Panc1 (cell line): Measurements from ENCODE around the gene NFATC2IP. TPM values are rescaled to one million over a fixed set of nuclear protein-coding genes. Genes with fewer than 3 reads are reported as not detected.

ENCODE experiments used
- ATAC-seq: fragments of 200-7000 bp; cut with Tn5 transposase; 2 replicates; pipeline ENCODE4 v1.9.1; 2020; ENCODE audit warnings: mild to moderate bottlenecking, moderate library complexity
- BruUV-seq: library from RNA; stranded (reverse); fragments of 400-500 nt; replicated peaks from 2 replicates; lab custom pipeline; 2021; lab: Mats Ljungman, UMichigan
- CTCF ChIA-PET: fragments of 300-600 bp; sonication (Branson Sonifier 250); formaldehyde crosslinking; loops from one replicate; lab custom pipeline; 2022; ENCODE audit warnings: antibody characterized with exemption; lab: Charles Lee
- POLR2A ChIA-PET: fragments of 300-600 bp; sonication (Branson Sonifier 250); formaldehyde crosslinking; loops from one replicate; lab custom pipeline; 2022; ENCODE audit warnings: antibody characterized with exemption; lab: Charles Lee
- DNase-seq: peaks from one replicate; pipeline ENCODE4 v3.0.0-alpha.2; 2010; ENCODE audit warnings: low read depth, low spot score
- H3K27ac ChIP-seq: 2 replicates; pipeline ENCODE4 v1.5.1; 2011; ENCODE audit warnings: mild to moderate bottlenecking, low read length, inconsistent platforms
- H3K27me3 ChIP-seq: fragments of 200-500 bp; sonication (Bioruptor generic); 2 replicates; pipeline ENCODE4 v1.6.0; 2014; ENCODE audit warnings: low read length, inconsistent platforms; ENCODE audit not compliant: control insufficient read depth, insufficient read depth
- H3K36me3 ChIP-seq: fragments of 200-500 bp; sonication (Bioruptor generic); 2 replicates; pipeline ENCODE4 v1.5.1; 2014; ENCODE audit warnings: inconsistent platforms, mild to moderate bottlenecking, low read length, moderate library complexity; ENCODE audit not compliant: control insufficient read depth, insufficient read depth
- H3K4me1 ChIP-seq: 2 replicates; pipeline ENCODE4 v1.5.1; 2011; ENCODE audit warnings: inconsistent platforms, mild to moderate bottlenecking, low read length, moderate library complexity; ENCODE audit not compliant: control insufficient read depth, insufficient read depth
- H3K4me3 ChIP-seq, 2 experiments: 2 replicates each; pipeline ENCODE4 v1.5.1; 2011 to 2012; ENCODE audit warnings: low read depth in 2 of 2, low read length in 2 of 2, mild to moderate bottlenecking in 2 of 2, inconsistent platforms in 1 of 2, moderate library complexity in 1 of 2
- H3K9me3 ChIP-seq: fragments of 200-500 bp; sonication (Bioruptor generic); 2 replicates; pipeline ENCODE4 v1.5.1; 2014; ENCODE audit warnings: low read depth, mild to moderate bottlenecking, inconsistent platforms, low read length, moderate library complexity; ENCODE audit not compliant: control insufficient read depth, insufficient read depth
- POLR2AphosphoS5 ChIP-seq: IDR thresholded peaks from 2 replicates; pipeline ENCODE4 v1.6.1; 2012; ENCODE audit warnings: mild to moderate bottlenecking, low read depth, low read length, moderate library complexity
- SIN3A ChIP-seq: IDR thresholded peaks from 2 replicates; pipeline ENCODE4 v1.6.1; 2012; ENCODE audit warnings: low read depth, mild to moderate bottlenecking, low read length, moderate library complexity, borderline replicate concordance; ENCODE audit not compliant: insufficient read depth
- TCF7L2 ChIP-seq: IDR thresholded peaks from 2 replicates; pipeline ENCODE4 v1.6.1; 2011; ENCODE audit warnings: mild to moderate bottlenecking, low read depth, low read length, inconsistent platforms
- in situ Hi-C: cut with HindIII; loops from 2 replicates; pipeline ENCODE4 v1.10.0; 2016; ENCODE audit warnings: low sequenced_read_pairs, low pct_unique_long_range_greater_than_20kb
- intact Hi-C: fragments of 100-400 bp; cut with micrococcal nuclease; formaldehyde crosslinking; loops from one replicate; pipeline ENCODE4 v1.10.0; 2022; ENCODE audit not compliant: unreplicated experiment
- total RNA-seq: library from RNA; stranded (reverse); gene quantifications from one replicate; pipeline ENCODE4 v1.2.1, GENCODE V29; 2021; ENCODE audit not compliant: unreplicated experiment
- TF ChIP-seq, protein P1 (sequence below), 2 experiments: IDR thresholded peaks; 2 replicates each; pipeline ENCODE4 v1.6.1; 2011 to 2012; ENCODE audit warnings: low read depth in 2 of 2, control low read depth in 1 of 2, low read length in 1 of 2, mild to moderate bottlenecking in 1 of 2, moderate library complexity in 1 of 2; ENCODE audit not compliant: insufficient read depth in 1 of 2
- TF ChIP-seq, protein P2 (sequence below): fragments of 450-650 bp; IDR thresholded peaks from 2 replicates; pipeline ENCODE4 v1.5.1; 2017; ENCODE audit warnings: mild to moderate bottlenecking

Gene NFATC2IP
- total RNA-seq, 1 experiment from 2014 or later = 47.3 TPM

DNA sequence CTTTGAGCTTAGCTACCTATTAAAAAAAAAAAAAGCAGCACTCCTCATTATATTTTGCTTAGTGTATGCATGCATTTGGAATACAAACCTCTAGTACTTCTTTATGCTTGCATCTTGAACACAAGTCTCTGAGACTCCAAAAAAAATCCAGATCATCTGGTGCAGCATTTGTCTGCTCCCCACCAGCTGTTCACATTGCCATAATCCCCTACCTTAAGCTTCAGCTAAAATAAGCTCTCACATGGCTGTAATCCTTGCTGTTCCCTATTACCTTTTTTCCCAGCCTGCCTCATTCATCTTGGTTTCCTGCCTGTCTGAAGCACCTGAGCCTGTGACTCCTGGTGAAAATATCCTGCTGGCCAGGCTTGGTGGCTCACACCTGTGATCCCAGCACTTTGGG is 7.5 kb upstream of the NFATC2IP start:
- no peaks in the 10 kb centered on the region for H3K9me3 ChIP-seq
- no peak overlapping the region for H3K27ac ChIP-seq
- ChIA-PET POLR2A (interaction anchor here (0.6 kb wide), 1 partner anchor 113 kb away, joined by 9 read pairs; no protein-coding TSS in a partner anchor), CTCF (interaction anchor here (0.8 kb wide), 1 partner anchor 70 kb away, joined by 4 read pairs; no protein-coding TSS in a partner anchor)
- intact Hi-C loops (loop anchor here (10.0 kb wide), 2 partner anchors 68 to 98 kb away; partner anchors contain the start of genes ATP2A1 and TUFM), in situ Hi-C loops (no loop called here)
- ATAC-seq = no peak
- no peak overlapping the region for H3K4me3 ChIP-seq
- TF ChIP-seq, protein P1, sequence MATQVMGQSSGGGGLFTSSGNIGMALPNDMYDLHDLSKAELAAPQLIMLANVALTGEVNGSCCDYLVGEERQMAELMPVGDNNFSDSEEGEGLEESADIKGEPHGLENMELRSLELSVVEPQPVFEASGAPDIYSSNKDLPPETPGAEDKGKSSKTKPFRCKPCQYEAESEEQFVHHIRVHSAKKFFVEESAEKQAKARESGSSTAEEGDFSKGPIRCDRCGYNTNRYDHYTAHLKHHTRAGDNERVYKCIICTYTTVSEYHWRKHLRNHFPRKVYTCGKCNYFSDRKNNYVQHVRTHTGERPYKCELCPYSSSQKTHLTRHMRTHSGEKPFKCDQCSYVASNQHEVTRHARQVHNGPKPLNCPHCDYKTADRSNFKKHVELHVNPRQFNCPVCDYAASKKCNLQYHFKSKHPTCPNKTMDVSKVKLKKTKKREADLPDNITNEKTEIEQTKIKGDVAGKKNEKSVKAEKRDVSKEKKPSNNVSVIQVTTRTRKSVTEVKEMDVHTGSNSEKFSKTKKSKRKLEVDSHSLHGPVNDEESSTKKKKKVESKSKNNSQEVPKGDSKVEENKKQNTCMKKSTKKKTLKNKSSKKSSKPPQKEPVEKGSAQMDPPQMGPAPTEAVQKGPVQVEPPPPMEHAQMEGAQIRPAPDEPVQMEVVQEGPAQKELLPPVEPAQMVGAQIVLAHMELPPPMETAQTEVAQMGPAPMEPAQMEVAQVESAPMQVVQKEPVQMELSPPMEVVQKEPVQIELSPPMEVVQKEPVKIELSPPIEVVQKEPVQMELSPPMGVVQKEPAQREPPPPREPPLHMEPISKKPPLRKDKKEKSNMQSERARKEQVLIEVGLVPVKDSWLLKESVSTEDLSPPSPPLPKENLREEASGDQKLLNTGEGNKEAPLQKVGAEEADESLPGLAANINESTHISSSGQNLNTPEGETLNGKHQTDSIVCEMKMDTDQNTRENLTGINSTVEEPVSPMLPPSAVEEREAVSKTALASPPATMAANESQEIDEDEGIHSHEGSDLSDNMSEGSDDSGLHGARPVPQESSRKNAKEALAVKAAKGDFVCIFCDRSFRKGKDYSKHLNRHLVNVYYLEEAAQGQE (IDR thresholded peaks at IDR 0.05; ENCODE audit: insufficient read depth in 1 of 2, low read depth in 2 of 2, low read length in 1 of 2) = no peak
- TF ChIP-seq POLR2AphosphoS5 (no peak), SIN3A (no peak), TCF7L2 (no peak)
- TF ChIP-seq, protein P2, sequence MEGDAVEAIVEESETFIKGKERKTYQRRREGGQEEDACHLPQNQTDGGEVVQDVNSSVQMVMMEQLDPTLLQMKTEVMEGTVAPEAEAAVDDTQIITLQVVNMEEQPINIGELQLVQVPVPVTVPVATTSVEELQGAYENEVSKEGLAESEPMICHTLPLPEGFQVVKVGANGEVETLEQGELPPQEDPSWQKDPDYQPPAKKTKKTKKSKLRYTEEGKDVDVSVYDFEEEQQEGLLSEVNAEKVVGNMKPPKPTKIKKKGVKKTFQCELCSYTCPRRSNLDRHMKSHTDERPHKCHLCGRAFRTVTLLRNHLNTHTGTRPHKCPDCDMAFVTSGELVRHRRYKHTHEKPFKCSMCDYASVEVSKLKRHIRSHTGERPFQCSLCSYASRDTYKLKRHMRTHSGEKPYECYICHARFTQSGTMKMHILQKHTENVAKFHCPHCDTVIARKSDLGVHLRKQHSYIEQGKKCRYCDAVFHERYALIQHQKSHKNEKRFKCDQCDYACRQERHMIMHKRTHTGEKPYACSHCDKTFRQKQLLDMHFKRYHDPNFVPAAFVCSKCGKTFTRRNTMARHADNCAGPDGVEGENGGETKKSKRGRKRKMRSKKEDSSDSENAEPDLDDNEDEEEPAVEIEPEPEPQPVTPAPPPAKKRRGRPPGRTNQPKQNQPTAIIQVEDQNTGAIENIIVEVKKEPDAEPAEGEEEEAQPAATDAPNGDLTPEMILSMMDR = no peak
- no peaks in the 10 kb centered on the region for H3K27me3 ChIP-seq
- peaks cover 3% of the 10 kb centered on the region; the same call in 1 of the 2 replicates for H3K4me1 ChIP-seq
- DNase-seq = no peak
- no peaks in the 10 kb centered on the region for H3K36me3 ChIP-seq
- no TSS peak for BruUV-seq

DNA sequence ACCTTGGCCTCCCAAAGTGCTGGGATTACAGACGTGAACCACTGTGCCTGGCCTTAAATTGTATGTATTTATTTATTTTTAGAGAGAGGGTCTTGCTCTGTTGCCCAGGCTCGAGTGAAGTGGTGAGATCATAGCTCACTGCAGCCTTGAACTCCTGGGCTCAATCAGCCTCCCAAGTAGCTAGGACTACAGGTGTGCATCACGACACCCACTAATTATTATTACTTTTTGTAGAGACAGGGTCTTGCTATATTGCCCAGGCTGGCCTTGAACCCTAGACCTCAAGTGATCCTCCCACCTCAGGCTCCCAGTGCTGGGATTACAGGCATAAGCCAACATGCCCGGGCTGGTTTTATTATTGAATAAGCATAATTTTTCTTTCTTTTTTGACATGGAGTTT is 4.1 kb upstream of the NFATC2IP start:
- in situ Hi-C loops = no loop called here
- BruUV-seq = no TSS peak
- CTCF ChIA-PET = interaction anchor here (0.6 kb wide), 1 partner anchor 466 kb away, joined by 4 read pairs; no protein-coding TSS in a partner anchor
- TF ChIP-seq, protein P2 = no peak
- TF ChIP-seq TCF7L2 (no peak), POLR2AphosphoS5 (no peak), SIN3A (no peak)
- TF ChIP-seq, protein P1 (IDR thresholded peaks at IDR 0.05; ENCODE audit: insufficient read depth in 1 of 2, low read depth in 2 of 2, low read length in 1 of 2) = no peak
- no peaks in the 10 kb centered on the region for H3K9me3 ChIP-seq
- peaks cover 3% of the 10 kb centered on the region; the same call in 1 of the 2 replicates for H3K4me1 ChIP-seq
- H3K27ac ChIP-seq = no peak overlapping the region
- POLR2A ChIA-PET = no interaction called here
- H3K36me3 ChIP-seq = no peaks in the 10 kb centered on the region
- ATAC-seq (no peak), DNase-seq (no peak)
- intact Hi-C loops = loop anchor here (10.0 kb wide), 2 partner anchors 72 to 102 kb away; partner anchors contain the start of genes ATP2A1 and TUFM
- H3K27me3 ChIP-seq = no peaks in the 10 kb centered on the region
- no peak overlapping the region for H3K4me3 ChIP-seq
